Endothelial cell of umbilical vein (primary cell): ENCODE measurements around the gene SAMD4A. TPM values are rescaled to one million over a fixed set of nuclear protein-coding genes. Genes with fewer than 3 reads are reported as not detected.

Experiments used
- BruUV-seq: library from RNA; stranded (reverse); fragments of 400-500 nt; replicated peaks from 2 replicates; lab custom pipeline; 2021; lab: Mats Ljungman, UMichigan
- CTCF ChIA-PET: fragments of 300-600, 350-600 bp; sonication (Branson Sonifier 250); formaldehyde crosslinking; loops from one replicate; lab custom pipeline; 2021; ENCODE audit warnings: antibody characterized with exemption, inconsistent platforms; lab: Charles Lee
- POLR2A ChIA-PET: fragments of 300-600, 350-600 bp; sonication (Branson Sonifier 250); formaldehyde crosslinking; loops from one replicate; lab custom pipeline; 2021; ENCODE audit warnings: antibody characterized with exemption, inconsistent platforms; lab: Charles Lee
- DNase-seq: peaks from one replicate; pipeline ENCODE4 v3.0.0-alpha.2; 2011; ENCODE audit warnings: low read depth, low spot score
- FAIRE-seq: peaks from 2 replicates; lab custom pipeline; 2011; peaks lifted over from hg19 to GRCh38; lab: Jason Lieb, UNC
- H2AFZ ChIP-seq: 2 replicates; pipeline ENCODE4 v1.6.0; 2012; ENCODE audit warnings: low read depth, low read length, control low read depth, inconsistent platforms
- H3K27ac ChIP-seq: 2 replicates; pipeline ENCODE4 v1.5.1; 2011; ENCODE audit warnings: low read depth, mild to moderate bottlenecking, control low read depth, low read length, moderate library complexity; ENCODE audit not compliant: insufficient read depth
- H3K27me3 ChIP-seq, 2 experiments: 2 replicates each; pipeline versions ENCODE4 v1.6.0 to v1.6.1; 2011; ENCODE audit warnings: low read length in 2 of 2, mixed read lengths in 1 of 2; ENCODE audit not compliant: control insufficient read depth in 2 of 2, insufficient read depth in 2 of 2
- H3K36me3 ChIP-seq, 2 experiments: 2 replicates in 1 of 2; 3 replicates in 1 of 2; pipeline ENCODE4 v1.5.1; 2011; ENCODE audit warnings: low read length in 2 of 2, mild to moderate bottlenecking in 1 of 2, moderate library complexity in 1 of 2; ENCODE audit not compliant: control insufficient read depth in 2 of 2, insufficient read depth in 2 of 2; ENCODE audit errors: extremely low read depth in 1 of 2
- H3K4me1 ChIP-seq: 3 replicates; pipeline ENCODE4 v1.5.1; 2011; ENCODE audit warnings: mild to moderate bottlenecking, low read length; ENCODE audit not compliant: control insufficient read depth, insufficient read depth; ENCODE audit errors: extremely low read depth
- H3K4me2 ChIP-seq: 2 replicates; pipeline ENCODE4 v1.6.1; 2011; ENCODE audit warnings: low read length, control low read depth, mixed read lengths; ENCODE audit not compliant: insufficient read depth
- H3K4me3 ChIP-seq, 3 experiments: fragments of 200-600 bp in 1 of 3; sonication (generic), shearing (Covaris generic) in 1 of 3; replicated peaks in 1 of 3; 2 replicates each; pipeline ENCODE4 v1.5.1; 2011 to 2016; ENCODE audit warnings: control low read depth in 3 of 3, low read length in 3 of 3, mild to moderate bottlenecking in 2 of 3, inconsistent platforms in 1 of 3, low read depth in 1 of 3, moderate library complexity in 1 of 3; ENCODE audit not compliant: insufficient read depth in 1 of 3
- H3K79me2 ChIP-seq: 2 replicates; pipeline ENCODE4 v1.6.0; 2012; ENCODE audit warnings: low read length, inconsistent platforms; ENCODE audit not compliant: control insufficient read depth, insufficient read depth
- H3K9ac ChIP-seq: replicated peaks from 2 replicates; pipeline ENCODE3; 2011; ENCODE audit warnings: low read length, control low read depth; ENCODE audit not compliant: insufficient read depth; ENCODE audit errors: extremely low read depth
- H3K9me1 ChIP-seq: replicated peaks from 3 replicates; pipeline ENCODE4 v1.6.0; 2011; ENCODE audit warnings: mild to moderate bottlenecking, low read length; ENCODE audit not compliant: control insufficient read depth, insufficient read depth; ENCODE audit errors: extremely low read depth
- H3K9me3 ChIP-seq: replicated peaks from 2 replicates; pipeline ENCODE4 v1.5.1; 2012; ENCODE audit warnings: low read length, inconsistent platforms; ENCODE audit not compliant: control insufficient read depth, insufficient read depth
- H4K20me1 ChIP-seq: replicated peaks from 2 replicates; pipeline ENCODE3; 2011; ENCODE audit warnings: mild to moderate bottlenecking, low read length; ENCODE audit not compliant: control insufficient read depth, insufficient read depth; ENCODE audit errors: extremely low read depth
- CTCF ChIP-seq, 2 donors: IDR thresholded peaks; 1 replicate in 1 of 2; 2 replicates in 1 of 2; pipeline ENCODE4 v1.5.1; 2011; ENCODE audit warnings: low read length in 2 of 2, mild to moderate bottlenecking in 2 of 2, moderate library complexity in 2 of 2, control low read depth in 1 of 2, inconsistent platforms in 1 of 2, low read depth in 1 of 2; ENCODE audit not compliant: insufficient read depth in 1 of 2; ENCODE audit errors: extremely low read depth in 1 of 2
- FOS ChIP-seq: IDR thresholded peaks from 2 replicates; pipeline ENCODE4 v1.6.1; 2011; ENCODE audit warnings: mild to moderate bottlenecking, low read length, moderate library complexity, borderline replicate concordance; ENCODE audit not compliant: insufficient read depth
- JUN ChIP-seq: IDR thresholded peaks from 2 replicates; pipeline ENCODE4 v1.6.1; 2011; ENCODE audit warnings: borderline replicate concordance, low read depth; ENCODE audit not compliant: insufficient read length, insufficient read depth
- dilution Hi-C: fragments of 300-500 bp; cut with MboI; formaldehyde crosslinking; loops from one replicate; pipeline ENCODE4 v1.15.0; 2019; ENCODE audit warnings: low sequenced_read_pairs; ENCODE audit not compliant: extremely low pct_ligation_motif_present
- intact Hi-C: fragments of 100-400 bp; cut with micrococcal nuclease; formaldehyde crosslinking; loops from one replicate; pipeline ENCODE4 v1.10.0; 2022
- polyA plus RNA-seq, 4 experiments: library from polyadenylated mRNA; depleted of rRNA in 3 of 4; stranded (reverse) in 3 of 4; unstranded in 1 of 4; fragments of >200 nt; gene quantifications; 2 replicates each; pipeline versions ENCODE4 v1.2.1 to v1.2.3, GENCODE V29; 2011 to 2012; ENCODE audit warnings: missing spikeins in 1 of 4
- total RNA-seq: library from RNA; stranded (reverse); gene quantifications from 2 replicates; pipeline ENCODE4 v1.2.3, GENCODE V29; 2021
- TF ChIP-seq, protein P1 (sequence below): IDR thresholded peaks from 2 replicates; pipeline ENCODE4 v1.6.1; 2011; ENCODE audit not compliant: insufficient read depth, insufficient read length

The SAMD4A gene
- total and polyA plus RNA-seq, 2 donors (not counting 3 experiments of a cell fraction or from before 2014, with no cell fraction given): 37.7 to 95.3 TPM

DNA sequence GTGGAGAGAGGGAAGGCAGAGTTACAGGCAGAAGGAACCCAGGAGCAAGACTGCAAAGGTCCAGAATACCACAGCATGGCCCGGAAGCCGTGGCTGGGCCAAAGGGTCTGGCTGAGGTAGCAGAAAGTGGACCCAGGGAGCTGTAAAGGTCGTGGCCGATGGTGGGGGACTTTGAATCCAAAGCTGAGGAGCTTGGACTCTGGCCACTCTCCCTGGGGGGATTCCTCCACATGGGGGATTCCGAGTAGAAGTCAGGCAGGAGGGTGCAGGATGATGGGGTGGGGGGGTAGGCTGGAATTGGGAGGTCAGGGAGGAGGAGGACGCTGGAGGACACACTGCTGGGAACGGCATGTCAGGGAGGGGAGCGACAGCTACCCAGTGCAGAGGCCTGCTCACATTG is 210.5 kb downstream of the SAMD4A start:
- no peak overlapping the region for H3K4me3 ChIP-seq
- intact Hi-C loops (no loop called here), dilution Hi-C loops (no loop called here)
- H3K9ac ChIP-seq: no peak overlapping the region
- no peaks in the 10 kb centered on the region for H3K9me3 ChIP-seq
- peaks cover 20% of the 10 kb centered on the region for H3K4me1 ChIP-seq
- peaks cover 11 to 38% of the 10 kb centered on the region in 2 experiments for H3K36me3 ChIP-seq
- H3K4me2 ChIP-seq: no peak overlapping the region
- CTCF ChIA-PET: interaction anchor here (2.2 to 6.4 kb wide), 2 partner anchors 28 to 212 kb away, joined by 10 to 286 read pairs; partner anchors contain the start of gene SAMD4A
- no peak for TF ChIP-seq FOS
- no peak for DNase-seq
- BruUV-seq: no TSS peak
- no peaks in the 10 kb centered on the region for H3K27me3 ChIP-seq
- POLR2A ChIA-PET: no interaction called here
- no peaks in the 10 kb centered on the region for H4K20me1 ChIP-seq
- no peaks in the 10 kb centered on the region for H3K9me1 ChIP-seq
- H2AFZ ChIP-seq: no peak overlapping the region
- no peak for FAIRE-seq
- H3K27ac ChIP-seq: no peak overlapping the region
- H3K79me2 ChIP-seq: no peaks in the 10 kb centered on the region

GRCh38 chr14:54778618-54779345 is 211.9 kb downstream of the SAMD4A start:
- DNase-seq: no peak
- ChIA-PET CTCF (no interaction called here), POLR2A (no interaction called here)
- Histone ChIP-seq H3K27me3 (no peaks in the 10 kb centered on the region), H3K9me1 (no peaks in the 10 kb centered on the region), H3K36me3 (peaks cover 16 to 45% of the 10 kb centered on the region in 2 experiments), H3K4me3 (no peak overlapping the region), H3K9me3 (no peaks in the 10 kb centered on the region), H3K4me2 (no peak overlapping the region), H3K9ac (no peak overlapping the region), H3K79me2 (no peaks in the 10 kb centered on the region), H2AFZ (no peak overlapping the region), H3K27ac (no peak overlapping the region), H4K20me1 (no peaks in the 10 kb centered on the region), H3K4me1 (peaks cover 10% of the 10 kb centered on the region)
- dilution Hi-C loops: no loop called here
- FAIRE-seq: no peak
- intact Hi-C loops: no loop called here
- no TSS peak for BruUV-seq
- TF ChIP-seq, protein P1, sequence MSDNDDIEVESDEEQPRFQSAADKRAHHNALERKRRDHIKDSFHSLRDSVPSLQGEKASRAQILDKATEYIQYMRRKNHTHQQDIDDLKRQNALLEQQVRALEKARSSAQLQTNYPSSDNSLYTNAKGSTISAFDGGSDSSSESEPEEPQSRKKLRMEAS: no peak
- TF ChIP-seq CTCF (IDR thresholded peaks at IDR 0.05; ENCODE audit: extremely low read depth in 1 of 2, insufficient read depth in 1 of 2, low read depth in 1 of 2, low read length in 2 of 2): no peak
- TF ChIP-seq JUN: no peak
